DND-41 (cell line): ENCODE results near the gene SOX3.

ENCODE experiments used
- ATAC-seq: fragments of 200-7000 bp; cut with Tn5 transposase; 3 replicates; pipeline ENCODE4 v1.9.1; 2021; ENCODE audit warnings: low read depth; ENCODE audit not compliant: insufficient read depth
- DNase-seq: peaks from one replicate; pipeline ENCODE4 v3.0.0-alpha.2; 2020
- H2AFZ ChIP-seq: 2 replicates; pipeline ENCODE4 v1.6.0; 2012; ENCODE audit warnings: low read depth, low read length
- H3K27ac ChIP-seq: 2 replicates; pipeline ENCODE4 v1.5.1; 2012; ENCODE audit warnings: low read length, inconsistent platforms
- H3K27me3 ChIP-seq: fragments of 200-600 bp; sonication (generic); 2 replicates; pipeline ENCODE4 v1.6.0; 2012; ENCODE audit warnings: low read length, mild to moderate bottlenecking, inconsistent platforms; ENCODE audit not compliant: insufficient read depth, poor library complexity
- H3K36me3 ChIP-seq: 2 replicates; pipeline ENCODE4 v1.5.1; 2012; ENCODE audit warnings: low read length, inconsistent platforms; ENCODE audit not compliant: insufficient read depth
- H3K4me1 ChIP-seq: 2 replicates; pipeline ENCODE4 v1.5.1; 2012; ENCODE audit warnings: mild to moderate bottlenecking, low read length; ENCODE audit not compliant: insufficient read depth
- H3K4me2 ChIP-seq: 2 replicates; pipeline ENCODE4 v1.6.0; 2012; ENCODE audit warnings: mild to moderate bottlenecking, moderate library complexity, low read length, inconsistent platforms; ENCODE audit not compliant: insufficient read depth
- H3K4me3 ChIP-seq, 2 experiments: fragments of 200-600 bp in 1 of 2; shearing (Covaris generic) in 1 of 2; 2 replicates each; pipeline ENCODE4 v1.5.1; 2012 to 2016; ENCODE audit warnings: inconsistent platforms in 2 of 2, low read length in 2 of 2, mild to moderate bottlenecking in 2 of 2, low read depth in 1 of 2, moderate library complexity in 1 of 2
- H3K79me2 ChIP-seq: 2 replicates; pipeline ENCODE4 v1.6.0; 2012; ENCODE audit warnings: low read length, inconsistent platforms; ENCODE audit not compliant: insufficient read depth
- H3K9ac ChIP-seq: 2 replicates; pipeline ENCODE4 v1.6.0; 2012; ENCODE audit warnings: low read depth, mild to moderate bottlenecking, inconsistent platforms, low read length, moderate library complexity
- H3K9me3 ChIP-seq: 2 replicates; pipeline ENCODE4 v1.5.1; 2012; ENCODE audit warnings: low read length, moderate library complexity, mild to moderate bottlenecking, inconsistent platforms; ENCODE audit not compliant: insufficient read depth, severe bottlenecking
- H4K20me1 ChIP-seq: 2 replicates; pipeline ENCODE4 v1.6.0; 2012; ENCODE audit warnings: low read length; ENCODE audit not compliant: insufficient read depth
- CTCF ChIP-seq: IDR thresholded peaks from 2 replicates; pipeline ENCODE4 v1.5.1; 2012; ENCODE audit warnings: borderline replicate concordance, low read length, moderate library complexity, mild to moderate bottlenecking; ENCODE audit not compliant: poor library complexity, severe bottlenecking; ENCODE audit errors: extremely low read depth
- EZH2 ChIP-seq: IDR thresholded peaks from 3 replicates; pipeline ENCODE4 v1.6.1; 2012; ENCODE audit warnings: borderline replicate concordance, low read depth, mild to moderate bottlenecking, moderate library complexity, low read length, inconsistent platforms; ENCODE audit not compliant: severe bottlenecking

Gene SOX3

GRCh38 chrX:140510306-140510676 is 5.4 kb upstream of the SOX3 start:
- Histone ChIP-seq H3K27ac (no peak overlapping the region), H2AFZ (no peak overlapping the region), H3K9ac (no peak overlapping the region), H3K4me1 (no peaks in the 10 kb centered on the region), H3K4me2 (no peak overlapping the region), H3K27me3 (no peaks in the 10 kb centered on the region), H3K9me3 (no peaks in the 10 kb centered on the region), H3K79me2 (no peaks in the 10 kb centered on the region), H4K20me1 (no peaks in the 10 kb centered on the region), H3K4me3 (no peak overlapping the region), H3K36me3 (no peaks in the 10 kb centered on the region)
- DNase-seq = no peak
- TF ChIP-seq CTCF (no peak), EZH2 (no peak)
- no peak for ATAC-seq

- Histone ChIP-seq H3K9me3 (no peaks in the 10 kb centered on the region), H3K27me3 (no peaks in the 10 kb centered on the region), H2AFZ (no peak overlapping the region), H3K4me2 (no peak overlapping the region), H3K9ac (no peak overlapping the region), H3K79me2 (no peaks in the 10 kb centered on the region), H3K27ac (no peak overlapping the region), H3K36me3 (no peaks in the 10 kb centered on the region), H3K4me3 (no peak overlapping the region), H4K20me1 (no peaks in the 10 kb centered on the region), H3K4me1 (no peaks in the 10 kb centered on the region)
- DNase-seq (no peak), ATAC-seq (no peak)
- TF ChIP-seq CTCF (no peak), EZH2 (no peak)
These were observed 4.8 kb upstream of the SOX3 start for GRCh38 chrX:140509468-140510305.

- H4K20me1 ChIP-seq = no peaks in the 10 kb centered on the region
- H3K27me3 ChIP-seq = no peaks in the 10 kb centered on the region
- DNase-seq (no peak), ATAC-seq (no peak)
- H3K4me1 ChIP-seq = no peaks in the 10 kb centered on the region
- H3K27ac ChIP-seq = no peak overlapping the region
- H3K9ac ChIP-seq = no peak overlapping the region
- H3K4me3 ChIP-seq = no peak overlapping the region
- H3K79me2 ChIP-seq = no peaks in the 10 kb centered on the region
- H3K36me3 ChIP-seq = no peaks in the 10 kb centered on the region
- H3K9me3 ChIP-seq = no peaks in the 10 kb centered on the region
- TF ChIP-seq CTCF = no peak
- no peak for TF ChIP-seq EZH2
- no peak overlapping the region for H2AFZ ChIP-seq
- no peak overlapping the region for H3K4me2 ChIP-seq
These were observed 4.1 kb upstream of the SOX3 start for GRCh38 chrX:140508958-140509357.
